Dendritic cell treated with granulocyte-macrophage colony-stimulating factor and Interleukin-4, amounts not matched to agents 40 ng/mL and 50 ng/mL, for 4 days (primary cell): ENCODE results near the gene ARMC8.

ENCODE experiments used
- H3K27ac Mint-ChIP-seq: one replicate; pipeline ENCODE4 v1.8.0; 2022; ENCODE audit warnings: mild to moderate bottlenecking, mixed read lengths
- H3K27me3 Mint-ChIP-seq: one replicate; pipeline ENCODE4 v1.8.0; 2022; ENCODE audit warnings: mild to moderate bottlenecking, mixed read lengths
- H3K36me3 Mint-ChIP-seq: one replicate; pipeline ENCODE4 v1.8.0; 2022; ENCODE audit warnings: low read depth, mixed read lengths
- H3K4me1 Mint-ChIP-seq: one replicate; pipeline ENCODE4 v1.8.0; 2022; ENCODE audit warnings: low read depth, mixed read lengths
- H3K4me3 Mint-ChIP-seq: one replicate; pipeline ENCODE4 v1.8.0; 2022; ENCODE audit warnings: mild to moderate bottlenecking, moderate library complexity, mixed read lengths
- H3K9me3 Mint-ChIP-seq: one replicate; pipeline ENCODE4 v1.8.0; 2022; ENCODE audit warnings: mixed read lengths
- intact Hi-C: fragments of 100-400 bp; cut with micrococcal nuclease; formaldehyde crosslinking; loops from one replicate; pipeline ENCODE4 v1.15.0; 2022

The ARMC8 gene

GRCh38 chr3:138310494-138310893, 123.4 kb downstream of the ARMC8 start:
- Mint-ChIP-seq H3K27ac (no peak overlapping the region), H3K4me3 (no peak overlapping the region), H3K27me3 (peaks cover 34% of the 10 kb centered on the region), H3K9me3 (peaks cover 35% of the 10 kb centered on the region), H3K36me3 (no peaks in the 10 kb centered on the region), H3K4me1 (peaks cover 4% of the 10 kb centered on the region)
- intact Hi-C loops: no loop called here

GRCh38 chr3:138314751-138315150, 127.7 kb downstream of the ARMC8 start:
- no peak overlapping the region for H3K4me3 Mint-ChIP-seq
- intact Hi-C loops: no loop called here
- H3K9me3 Mint-ChIP-seq: peaks cover 13% of the 10 kb centered on the region
- no peaks in the 10 kb centered on the region for H3K36me3 Mint-ChIP-seq
- no peak overlapping the region for H3K27ac Mint-ChIP-seq
- peaks cover 28% of the 10 kb centered on the region for H3K27me3 Mint-ChIP-seq
- no peaks in the 10 kb centered on the region for H3K4me1 Mint-ChIP-seq

- no peaks in the 10 kb centered on the region for H3K36me3 Mint-ChIP-seq
- intact Hi-C loops: no loop called here
- H3K27ac Mint-ChIP-seq: no peak overlapping the region
- no peak overlapping the region for H3K4me3 Mint-ChIP-seq
- no peaks in the 10 kb centered on the region for H3K9me3 Mint-ChIP-seq
- H3K27me3 Mint-ChIP-seq: peaks cover 17% of the 10 kb centered on the region
- H3K4me1 Mint-ChIP-seq: peaks cover 14% of the 10 kb centered on the region
Measured at GRCh38 chr3:138317687-138318086, 130.6 kb downstream of the ARMC8 start.

DNA sequence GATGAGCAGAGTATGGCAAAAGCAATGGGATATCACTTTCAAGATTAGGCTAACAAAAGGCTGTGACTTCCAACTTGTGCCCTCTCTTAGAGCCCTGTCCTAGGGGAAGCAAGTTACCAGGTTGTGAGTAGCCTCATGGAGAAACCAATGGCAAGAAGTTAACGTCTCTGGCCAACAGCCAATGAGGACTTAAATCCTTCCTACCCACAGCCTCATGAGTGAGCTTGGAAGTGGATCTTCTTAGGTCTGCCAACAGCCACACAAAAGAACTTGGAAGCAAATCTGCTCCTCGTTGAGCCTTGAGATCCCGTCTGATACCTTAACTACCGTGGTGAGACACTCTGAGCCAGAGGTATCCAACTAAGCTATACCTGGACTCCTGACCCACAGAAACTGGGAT, 136.9 kb downstream of the ARMC8 start:
- Mint-ChIP-seq H3K36me3 (no peaks in the 10 kb centered on the region), H3K4me3 (no peak overlapping the region), H3K4me1 (peaks cover 30% of the 10 kb centered on the region), H3K27me3 (peaks cover 15% of the 10 kb centered on the region), H3K9me3 (no peaks in the 10 kb centered on the region), H3K27ac (no peak overlapping the region)
- intact Hi-C loops: loop anchor here (10.0 kb wide), 1 partner anchor 611 kb away; no protein-coding TSS in a partner anchor

DNA sequence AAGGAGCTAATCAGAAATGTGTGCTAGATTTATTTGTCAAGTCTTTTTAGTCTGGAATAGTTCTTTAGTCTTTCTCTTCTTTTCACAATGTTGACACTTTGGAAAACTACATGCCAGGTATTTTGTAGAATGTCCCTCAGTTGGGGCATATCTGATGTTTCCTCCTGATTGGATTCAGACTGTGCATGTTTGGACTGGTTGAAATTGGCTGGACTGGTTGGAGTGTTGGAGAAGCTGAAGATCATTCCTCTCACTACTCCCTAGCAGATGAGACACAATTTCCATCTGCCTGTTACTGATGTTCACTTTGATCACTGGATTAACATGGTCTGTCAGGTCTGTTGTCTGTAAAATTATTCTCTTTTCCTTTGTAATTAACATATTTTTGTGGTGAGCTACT, 138.9 kb downstream of the ARMC8 start:
- Mint-ChIP-seq H3K4me3 (no peak overlapping the region), H3K36me3 (no peaks in the 10 kb centered on the region), H3K9me3 (no peaks in the 10 kb centered on the region), H3K4me1 (peaks cover 41% of the 10 kb centered on the region), H3K27me3 (peaks cover 25% of the 10 kb centered on the region), H3K27ac (no peak overlapping the region)
- intact Hi-C loops: loop anchor here (10.0 kb wide), 1 partner anchor 609 kb away; no protein-coding TSS in a partner anchor

- Mint-ChIP-seq H3K27ac (no peak overlapping the region), H3K9me3 (no peaks in the 10 kb centered on the region), H3K27me3 (peaks cover 25% of the 10 kb centered on the region), H3K4me1 (peaks cover 33% of the 10 kb centered on the region), H3K4me3 (no peak overlapping the region), H3K36me3 (no peaks in the 10 kb centered on the region)
- intact Hi-C loops: loop anchor here (10.0 kb wide), 1 partner anchor 608 kb away; no protein-coding TSS in a partner anchor
Measured at GRCh38 chr3:138326866-138327595, 139.9 kb downstream of the ARMC8 start.

DNA sequence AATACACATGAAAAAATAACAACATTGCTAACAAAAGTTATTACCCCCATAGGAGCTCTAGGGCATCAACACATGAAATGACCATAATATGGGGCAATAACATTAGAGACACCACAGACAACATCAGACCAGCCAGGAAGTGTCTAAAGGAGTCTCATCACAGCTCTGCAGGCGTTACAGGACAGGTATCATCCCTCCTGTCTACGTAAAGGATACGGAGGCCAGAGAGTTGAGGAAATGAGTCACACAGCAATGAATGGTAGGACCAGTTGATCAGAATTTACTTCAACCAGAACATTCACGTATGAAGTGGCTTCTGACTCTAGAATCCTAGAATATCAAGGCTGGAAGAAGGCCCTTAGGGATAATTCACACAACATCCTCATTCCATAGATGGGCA, 140.7 kb downstream of the ARMC8 start:
- intact Hi-C loops: loop anchor here (10.0 kb wide), 1 partner anchor 607 kb away; no protein-coding TSS in a partner anchor
- no peak overlapping the region for H3K4me3 Mint-ChIP-seq
- H3K9me3 Mint-ChIP-seq: no peaks in the 10 kb centered on the region
- no peaks in the 10 kb centered on the region for H3K36me3 Mint-ChIP-seq
- peaks cover 26% of the 10 kb centered on the region for H3K27me3 Mint-ChIP-seq
- no peak overlapping the region for H3K27ac Mint-ChIP-seq
- peaks cover 27% of the 10 kb centered on the region for H3K4me1 Mint-ChIP-seq

GRCh38 chr3:138328341-138328740, 141.2 kb downstream of the ARMC8 start:
- Mint-ChIP-seq H3K27me3 (peaks cover 29% of the 10 kb centered on the region), H3K4me3 (no peak overlapping the region), H3K27ac (no peak overlapping the region), H3K4me1 (peaks cover 22% of the 10 kb centered on the region), H3K36me3 (no peaks in the 10 kb centered on the region), H3K9me3 (no peaks in the 10 kb centered on the region)
- intact Hi-C loops: loop anchor here (10.0 kb wide), 1 partner anchor 606 kb away; no protein-coding TSS in a partner anchor

DNA sequence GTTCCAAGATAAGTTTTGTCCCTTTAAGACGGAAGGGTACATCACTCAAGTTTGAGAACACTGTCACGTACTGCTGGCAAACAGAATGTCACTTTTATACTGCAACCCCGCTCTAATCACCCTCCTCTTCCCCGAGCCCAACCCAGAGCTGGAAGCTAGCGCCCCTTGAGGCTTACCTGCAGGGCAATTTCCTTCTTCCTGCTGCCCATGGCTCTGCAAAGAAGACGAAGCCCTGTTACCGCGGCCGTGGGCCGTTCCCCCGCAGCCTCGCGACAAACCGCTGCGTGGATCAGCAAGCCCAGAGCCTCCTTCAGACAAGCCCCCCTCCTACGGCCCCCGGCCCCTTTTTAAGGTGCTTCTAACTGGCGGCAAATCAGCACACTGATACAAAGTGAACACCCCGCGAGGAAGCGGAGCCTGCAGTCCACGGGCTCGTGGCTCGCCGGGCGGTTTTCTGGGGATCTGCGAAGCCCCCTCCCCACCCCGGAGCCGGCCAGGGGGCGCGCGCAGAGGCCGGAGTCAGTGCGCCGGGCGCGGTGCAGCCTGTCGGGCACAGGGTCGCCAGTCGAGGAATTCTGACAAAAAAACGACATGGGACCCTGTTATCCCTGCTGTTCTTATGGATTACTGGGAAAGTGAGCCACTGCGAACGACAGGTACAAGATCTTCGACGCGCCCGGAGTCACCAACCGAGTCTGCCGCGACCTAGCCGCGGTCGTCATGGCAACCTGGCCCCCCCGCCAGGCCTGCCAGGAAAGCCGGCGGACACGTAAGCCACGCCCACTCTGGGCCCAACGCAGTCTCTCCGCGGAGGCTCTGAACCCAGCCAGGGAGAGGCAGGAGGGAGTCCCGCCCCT, 142.3 kb downstream of the ARMC8 start, which contains the start of gene NME9:
Gene NME9, minus strand, starts transcription at position 725 of the 857 bp plus-strand sequence. Its CDS starts 516 bp downstream, at position 209.
- intact Hi-C loops: loop anchor here (10.0 kb wide), 1 partner anchor 605 kb away; no protein-coding TSS in a partner anchor
- Mint-ChIP-seq H3K4me1 (peaks cover 18% of the 10 kb centered on the region), H3K9me3 (no peaks in the 10 kb centered on the region), H3K27me3 (peaks cover 29% of the 10 kb centered on the region), H3K36me3 (no peaks in the 10 kb centered on the region), H3K27ac (peak within 1 kb of the TSS; percentile 56), H3K4me3 (peak within 1 kb of the TSS; percentile 71)

DNA sequence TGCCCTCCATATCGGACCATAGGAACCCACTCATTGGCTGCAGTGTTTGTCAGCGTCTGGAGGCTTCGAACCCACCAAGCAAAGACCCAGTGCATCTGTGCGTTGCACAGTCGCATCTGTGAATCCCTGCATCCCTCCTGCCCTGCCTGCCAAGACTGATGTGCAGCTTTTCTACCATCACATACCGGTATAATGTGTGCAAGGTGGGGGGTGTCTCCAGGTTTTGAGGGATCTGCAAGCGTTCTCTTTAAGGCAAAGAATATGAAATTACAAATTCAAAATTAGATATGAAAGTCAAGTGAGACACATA, 142.8 kb downstream of the ARMC8 start:
- H3K4me3 Mint-ChIP-seq: peak overlapping the region; percentile 71
- H3K4me1 Mint-ChIP-seq: peaks cover 18% of the 10 kb centered on the region
- no peaks in the 10 kb centered on the region for H3K36me3 Mint-ChIP-seq
- intact Hi-C loops: loop anchor here (10.0 kb wide), 1 partner anchor 605 kb away; no protein-coding TSS in a partner anchor
- no peaks in the 10 kb centered on the region for H3K9me3 Mint-ChIP-seq
- no peak overlapping the region for H3K27ac Mint-ChIP-seq
- peaks cover 29% of the 10 kb centered on the region for H3K27me3 Mint-ChIP-seq

DNA sequence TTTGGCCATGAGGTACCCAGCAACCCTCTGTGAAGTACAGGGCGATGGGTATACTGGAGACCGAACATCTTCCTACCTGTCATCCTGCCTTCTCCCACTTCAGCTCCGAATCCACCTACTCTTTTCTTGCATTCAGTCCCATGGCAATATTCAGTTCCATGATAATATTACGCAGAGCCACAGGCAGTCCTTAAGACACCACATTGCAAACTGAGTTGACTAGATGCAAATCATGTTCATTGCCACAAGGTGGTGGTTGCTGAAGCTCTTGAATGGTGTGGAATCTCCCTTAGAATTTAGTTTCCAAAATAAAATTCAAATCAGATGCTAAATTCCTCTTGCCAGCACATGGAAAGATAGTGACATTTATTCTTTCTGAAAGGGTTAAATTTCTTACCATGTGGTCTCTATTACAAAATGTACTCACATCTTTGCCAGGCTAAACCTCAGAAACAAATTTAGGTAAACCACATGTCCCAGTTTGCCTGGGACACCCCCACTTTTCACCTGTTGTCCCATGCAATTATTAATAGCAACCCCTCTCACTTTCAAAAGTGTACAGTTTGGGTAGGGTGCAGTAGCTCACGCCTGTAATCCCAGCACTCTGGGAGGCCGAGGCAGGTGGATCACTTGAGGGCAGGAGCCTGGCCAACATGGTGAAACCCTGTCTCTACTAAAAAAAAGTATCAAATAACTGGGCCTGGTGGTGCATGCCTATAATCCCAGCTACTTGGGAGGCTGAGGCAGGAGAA, 144.2 kb downstream of the ARMC8 start:
- peaks cover 28% of the 10 kb centered on the region for H3K27me3 Mint-ChIP-seq
- H3K36me3 Mint-ChIP-seq: no peaks in the 10 kb centered on the region
- H3K4me3 Mint-ChIP-seq: no peak overlapping the region
- no peaks in the 10 kb centered on the region for H3K9me3 Mint-ChIP-seq
- peaks cover 18% of the 10 kb centered on the region for H3K4me1 Mint-ChIP-seq
- no peak overlapping the region for H3K27ac Mint-ChIP-seq
- intact Hi-C loops: no loop called here

GRCh38 chr3:138332472-138333073, 145.5 kb downstream of the ARMC8 start:
- intact Hi-C loops: loop anchor here (1.0 kb wide), 1 partner anchor 94 kb away; no protein-coding TSS in a partner anchor
- H3K36me3 Mint-ChIP-seq: no peaks in the 10 kb centered on the region
- H3K27me3 Mint-ChIP-seq: peaks cover 28% of the 10 kb centered on the region
- H3K4me1 Mint-ChIP-seq: peaks cover 18% of the 10 kb centered on the region
- H3K9me3 Mint-ChIP-seq: no peaks in the 10 kb centered on the region
- H3K27ac Mint-ChIP-seq: no peak overlapping the region
- no peak overlapping the region for H3K4me3 Mint-ChIP-seq

GRCh38 chr3:138334608-138335007, 147.5 kb downstream of the ARMC8 start:
- Mint-ChIP-seq H3K9me3 (no peaks in the 10 kb centered on the region), H3K36me3 (no peaks in the 10 kb centered on the region), H3K4me3 (no peak overlapping the region), H3K27me3 (peaks cover 19% of the 10 kb centered on the region), H3K27ac (no peak overlapping the region), H3K4me1 (peaks cover 5% of the 10 kb centered on the region)
- intact Hi-C loops: no loop called here
